HG03097 (cell line): ENCODE measurements around the gene PHLDB3.
"Not testable (repeated sequence)": the region's sequence is repeated elsewhere in the genome, so short reads cannot be mapped to it uniquely, and the experiment has no call there.

Experiments used
- ATAC-seq: cut with Tn5 transposase; IDR thresholded peaks from one replicate; pipeline ENCODE4 v1.9.1; 2021; ENCODE audit not compliant: unreplicated experiment, low FRiP score

Gene PHLDB3

GRCh38 chr19:43527860-43528622 is 23.5 kb upstream of the PHLDB3 start:
- ATAC-seq = no peak

- ATAC-seq = peak; percentile 59
These were observed 22.6 kb upstream of the PHLDB3 start, which contains the start of gene ETHE1 for GRCh38 chr19:43526884-43527859. Gene ETHE1, minus strand, starts transcription at chr19:43527201. Its CDS starts 24 bp downstream, at chr19:43527177.

- no peak for ATAC-seq
These were observed 21.6 kb upstream of the PHLDB3 start for GRCh38 chr19:43525836-43526771.

- ATAC-seq = no peak
These were observed 20.6 kb upstream of the PHLDB3 start for GRCh38 chr19:43524922-43525835.

GRCh38 chr19:43523696-43524095 is 19.1 kb upstream of the PHLDB3 start:
- not testable (repeated sequence) for ATAC-seq

- no peak for ATAC-seq
These were observed 18.4 kb upstream of the PHLDB3 start for GRCh38 chr19:43522929-43523328.

GRCh38 chr19:43519436-43520088 is 15.0 kb upstream of the PHLDB3 start:
- ATAC-seq = no peak

GRCh38 chr19:43518051-43518450 is 13.5 kb upstream of the PHLDB3 start:
- no peak for ATAC-seq

GRCh38 chr19:43512399-43512798 is 7.9 kb upstream of the PHLDB3 start:
- ATAC-seq = not testable (repeated sequence)

- ATAC-seq = no peak
These were observed 6.8 kb upstream of the PHLDB3 start for GRCh38 chr19:43511324-43511723.

- no peak for ATAC-seq
These were observed 6.2 kb upstream of the PHLDB3 start for GRCh38 chr19:43510713-43511112.

GRCh38 chr19:43507880-43508279 is 3.3 kb upstream of the PHLDB3 start:
- no peak for ATAC-seq

- ATAC-seq = no peak
These were observed 2.1 kb upstream of the PHLDB3 start for GRCh38 chr19:43506629-43507028.

- ATAC-seq = no peak
These were observed 1.4 kb upstream of the PHLDB3 start for GRCh38 chr19:43505941-43506340.

- ATAC-seq = no peak
These were observed 575 bp upstream of the PHLDB3 start for GRCh38 chr19:43505186-43505456.

- ATAC-seq = peak; percentile 88
These were observed 783 bp downstream of the PHLDB3 start for GRCh38 chr19:43503501-43504425.

- no peak for ATAC-seq
These were observed 2.0 kb downstream of the PHLDB3 start for GRCh38 chr19:43502419-43502976.
